ENCODE measurements around the gene GDI1.

DNA sequence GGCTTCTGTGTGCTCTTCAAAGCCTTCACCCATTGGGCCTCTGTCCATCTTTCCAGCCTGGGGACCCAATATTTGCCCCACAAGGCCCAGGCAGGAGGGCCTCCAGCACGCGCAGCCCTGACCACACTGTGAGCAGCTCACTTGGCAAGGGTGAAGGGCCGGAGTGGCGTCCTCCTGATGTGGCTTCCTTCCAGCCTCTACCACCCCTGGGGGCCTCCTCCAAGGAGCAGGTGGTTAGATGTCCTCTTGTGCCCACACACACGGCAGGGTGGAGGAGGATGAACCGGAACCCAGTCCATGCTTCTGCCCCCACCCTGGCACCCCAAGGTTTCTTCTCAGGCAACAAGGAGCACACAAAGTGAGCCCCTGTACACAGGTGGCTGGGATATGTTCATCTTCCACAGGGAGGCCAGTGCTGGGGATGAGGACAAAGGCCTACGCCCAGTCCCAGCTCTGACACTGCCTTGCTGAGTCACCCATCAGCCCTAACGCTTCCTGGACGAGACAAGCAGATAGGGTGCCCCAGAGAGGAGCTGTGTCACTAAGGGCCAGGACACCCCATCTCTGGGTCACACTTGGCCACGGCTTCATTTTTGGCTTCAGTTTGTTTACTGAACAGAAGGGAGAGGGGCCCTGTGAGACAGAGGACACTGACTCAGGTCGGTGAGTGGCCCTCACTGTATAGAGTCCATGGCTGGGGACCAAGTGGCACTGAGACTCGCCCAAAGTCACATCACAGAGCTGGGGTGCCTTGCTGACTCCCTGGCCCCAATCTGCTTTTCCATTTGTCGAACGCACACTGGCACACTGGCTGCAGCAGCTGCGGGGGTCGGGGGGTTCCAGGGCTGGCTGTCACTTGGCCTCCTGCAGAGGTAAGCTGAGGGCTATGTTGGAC lies 47.5 kb downstream of the GDI1 start:
- TF ChIP-seq CHD2 (IDR thresholded peaks at IDR 0.05; ENCODE audit: low read length) (no peak), CEBPB (IDR thresholded peaks at IDR 0.05; ENCODE audit: low read depth, low read length) (no peak), NANOG (IDR thresholded peaks at IDR 0.05; ENCODE audit: insufficient read depth, low read depth, low read length, poor library complexity, severe bottlenecking) (no peak), EZH2 (IDR thresholded peaks at IDR 0.05; ENCODE audit: low read depth, low read length, severe bottlenecking) (no peak), ZNF274 (IDR thresholded peaks at IDR 0.05; ENCODE audit: borderline replicate concordance, extremely low read depth, low read length) (no peak), RNF2 (IDR thresholded peaks at IDR 0.05; ENCODE audit: borderline replicate concordance, low read depth, low read length, missing control alignments, poor library complexity, severe bottlenecking) (no peak), SP2 (IDR thresholded peaks at IDR 0.05; ENCODE audit: low read length) (no peak), YY1 (IDR thresholded peaks at IDR 0.05; ENCODE audit: low read depth, low read length) (no peak), RBBP5 (IDR thresholded peaks at IDR 0.05; ENCODE audit: borderline replicate concordance, low read depth, low read length) (no peak)
- TF ChIP-seq, protein P1, sequence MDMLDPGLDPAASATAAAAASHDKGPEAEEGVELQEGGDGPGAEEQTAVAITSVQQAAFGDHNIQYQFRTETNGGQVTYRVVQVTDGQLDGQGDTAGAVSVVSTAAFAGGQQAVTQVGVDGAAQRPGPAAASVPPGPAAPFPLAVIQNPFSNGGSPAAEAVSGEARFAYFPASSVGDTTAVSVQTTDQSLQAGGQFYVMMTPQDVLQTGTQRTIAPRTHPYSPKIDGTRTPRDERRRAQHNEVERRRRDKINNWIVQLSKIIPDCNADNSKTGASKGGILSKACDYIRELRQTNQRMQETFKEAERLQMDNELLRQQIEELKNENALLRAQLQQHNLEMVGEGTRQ (IDR thresholded peaks at IDR 0.05; ENCODE audit: low read length), result no peak
- TF ChIP-seq, protein P2, sequence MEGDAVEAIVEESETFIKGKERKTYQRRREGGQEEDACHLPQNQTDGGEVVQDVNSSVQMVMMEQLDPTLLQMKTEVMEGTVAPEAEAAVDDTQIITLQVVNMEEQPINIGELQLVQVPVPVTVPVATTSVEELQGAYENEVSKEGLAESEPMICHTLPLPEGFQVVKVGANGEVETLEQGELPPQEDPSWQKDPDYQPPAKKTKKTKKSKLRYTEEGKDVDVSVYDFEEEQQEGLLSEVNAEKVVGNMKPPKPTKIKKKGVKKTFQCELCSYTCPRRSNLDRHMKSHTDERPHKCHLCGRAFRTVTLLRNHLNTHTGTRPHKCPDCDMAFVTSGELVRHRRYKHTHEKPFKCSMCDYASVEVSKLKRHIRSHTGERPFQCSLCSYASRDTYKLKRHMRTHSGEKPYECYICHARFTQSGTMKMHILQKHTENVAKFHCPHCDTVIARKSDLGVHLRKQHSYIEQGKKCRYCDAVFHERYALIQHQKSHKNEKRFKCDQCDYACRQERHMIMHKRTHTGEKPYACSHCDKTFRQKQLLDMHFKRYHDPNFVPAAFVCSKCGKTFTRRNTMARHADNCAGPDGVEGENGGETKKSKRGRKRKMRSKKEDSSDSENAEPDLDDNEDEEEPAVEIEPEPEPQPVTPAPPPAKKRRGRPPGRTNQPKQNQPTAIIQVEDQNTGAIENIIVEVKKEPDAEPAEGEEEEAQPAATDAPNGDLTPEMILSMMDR (IDR thresholded peaks at IDR 0.05; ENCODE audit: control extremely low read depth in 1 of 3, insufficient read depth in 1 of 3, low read depth in 1 of 3, low read length in 3 of 3), result no peak
- TF ChIP-seq, protein P3, sequence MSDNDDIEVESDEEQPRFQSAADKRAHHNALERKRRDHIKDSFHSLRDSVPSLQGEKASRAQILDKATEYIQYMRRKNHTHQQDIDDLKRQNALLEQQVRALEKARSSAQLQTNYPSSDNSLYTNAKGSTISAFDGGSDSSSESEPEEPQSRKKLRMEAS (IDR thresholded peaks at IDR 0.05), result no peak
- TF ChIP-seq, protein P4, sequence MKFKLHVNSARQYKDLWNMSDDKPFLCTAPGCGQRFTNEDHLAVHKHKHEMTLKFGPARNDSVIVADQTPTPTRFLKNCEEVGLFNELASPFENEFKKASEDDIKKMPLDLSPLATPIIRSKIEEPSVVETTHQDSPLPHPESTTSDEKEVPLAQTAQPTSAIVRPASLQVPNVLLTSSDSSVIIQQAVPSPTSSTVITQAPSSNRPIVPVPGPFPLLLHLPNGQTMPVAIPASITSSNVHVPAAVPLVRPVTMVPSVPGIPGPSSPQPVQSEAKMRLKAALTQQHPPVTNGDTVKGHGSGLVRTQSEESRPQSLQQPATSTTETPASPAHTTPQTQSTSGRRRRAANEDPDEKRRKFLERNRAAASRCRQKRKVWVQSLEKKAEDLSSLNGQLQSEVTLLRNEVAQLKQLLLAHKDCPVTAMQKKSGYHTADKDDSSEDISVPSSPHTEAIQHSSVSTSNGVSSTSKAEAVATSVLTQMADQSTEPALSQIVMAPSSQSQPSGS (IDR thresholded peaks at IDR 0.05; ENCODE audit: low read length), result no peak

Data from H1 (cell line).